Posterior cingulate gyrus (tissue), 11 donors: ENCODE data around the gene DDX52.

Experiments
- DNase-seq, 10 donors: peaks; one replicate each; pipeline versions ENCODE4 v3.0.0 to v3.0.0-alpha.2; 2020 to 2021; ENCODE audit warnings: mixed read lengths in 3 of 10
- intact Hi-C: fragments of 100-400 bp; cut with DNase I; formaldehyde crosslinking; loops from one replicate; pipeline ENCODE4 v1.15.1; 2023

Gene DDX52

GRCh38 chr17:37605081-37605480 is 38.2 kb downstream of the DDX52 start:
- no peak for DNase-seq
- intact Hi-C loops, result loop anchor here (10.0 kb wide), 1 partner anchor 110 kb away; no protein-coding TSS in a partner anchor

- intact Hi-C loops, result loop anchor here (10.0 kb wide), 1 partner anchor 110 kb away; no protein-coding TSS in a partner anchor
- DNase-seq, result no peak
Observed at GRCh38 chr17:37604556-37604955, 38.7 kb downstream of the DDX52 start.

- DNase-seq, result no peak
- intact Hi-C loops, result no loop called here
Observed at GRCh38 chr17:37598145-37598544, 45.1 kb downstream of the DDX52 start.

- intact Hi-C loops, result no loop called here
Observed at GRCh38 chr17:37592291-37592690, 51.0 kb downstream of the DDX52 start.

GRCh38 chr17:37585066-37585465 is 58.2 kb downstream of the DDX52 start:
- no peak for DNase-seq
- intact Hi-C loops, result no loop called here

More at GRCh38 chr17:37592291-37592690, 51.0 kb downstream of the DDX52 start:
- DNase-seq, result no peak

- intact Hi-C loops, result no loop called here
- no peak for DNase-seq
Observed at GRCh38 chr17:37576281-37576680, 67.0 kb downstream of the DDX52 start.

- intact Hi-C loops, result no loop called here
Observed at GRCh38 chr17:37574427-37574826, 68.8 kb downstream of the DDX52 start.

GRCh38 chr17:37571674-37572073 is 71.6 kb downstream of the DDX52 start:
- intact Hi-C loops, result no loop called here
- DNase-seq, result no peak

More at GRCh38 chr17:37574427-37574826, 68.8 kb downstream of the DDX52 start:
- no peak for DNase-seq

GRCh38 chr17:37570527-37571093 is 72.6 kb downstream of the DDX52 start:
- intact Hi-C loops, result no loop called here
- DNase-seq, result peak in 7 of 10 donors; percentile 17 to 85 (median 43)

- intact Hi-C loops, result no loop called here
- no peak for DNase-seq
Observed at GRCh38 chr17:37568350-37569053, 74.7 kb downstream of the DDX52 start.

GRCh38 chr17:37567538-37567937 is 75.7 kb downstream of the DDX52 start:
- DNase-seq, result no peak
- intact Hi-C loops, result no loop called here

GRCh38 chr17:37567137-37567536 is 76.1 kb downstream of the DDX52 start:
- DNase-seq, result no peak
- intact Hi-C loops, result no loop called here

- intact Hi-C loops, result no loop called here
- DNase-seq, result no peak
Observed at GRCh38 chr17:37564252-37564651, 79.0 kb downstream of the DDX52 start.

- DNase-seq, result no peak
- intact Hi-C loops, result no loop called here
Observed at GRCh38 chr17:37562016-37562745, 81.1 kb downstream of the DDX52 start.
